Right atrium auricular region (tissue), 2 donors: Measurements from ENCODE around the gene CLCF1. TPM values are rescaled to one million over a fixed set of nuclear protein-coding genes. Genes with fewer than 3 reads are reported as not detected.
A peak's percentile ranks its signal among the peaks of the same experiment; 100 is the strongest.

ENCODE experiments used
- DNase-seq: peaks from one replicate; pipeline ENCODE4 v3.0.0-alpha.2; 2019; ENCODE audit warnings: low spot score
- H3K27ac ChIP-seq, 2 donors: fragments of 200-600 bp; sonication (generic); 1 replicate in 1 of 2; 2 replicates in 1 of 2; pipeline ENCODE4 v1.5.1; 2016 to 2019
- H3K27me3 ChIP-seq, 2 donors: fragments of 200-600 bp; sonication (generic); one replicate each; pipeline versions ENCODE4 v1.5.1 to v1.6.0; 2017 to 2019
- H3K36me3 ChIP-seq: fragments of 200-600 bp; sonication (generic); one replicate; pipeline ENCODE4 v1.5.1; 2016
- H3K4me1 ChIP-seq, 2 donors: fragments of 200-600 bp; sonication (generic); one replicate each; pipeline versions ENCODE4 v1.5.1 to v1.6.0; 2017 to 2019
- H3K4me3 ChIP-seq, 2 donors: fragments of 200-600 bp; sonication (generic); 1 replicate in 1 of 2; 2 replicates in 1 of 2; pipeline ENCODE4 v1.5.1; 2017 to 2019; ENCODE audit warnings: mild to moderate bottlenecking in 1 of 2, moderate library complexity in 1 of 2
- H3K9me3 ChIP-seq, 2 donors: fragments of 200-600 bp; sonication (generic); one replicate each; pipeline ENCODE4 v1.5.1; 2019
- CTCF ChIP-seq, 2 donors: fragments of 200-600 bp; sonication (generic); IDR thresholded peaks; one replicate each; pipeline ENCODE4 v1.5.1; 2019; ENCODE audit warnings: antibody characterized with exemption in 2 of 2
- total RNA-seq, 2 donors: library from RNA; depleted of rRNA; stranded (reverse); fragments of >200 nt; gene quantifications; one replicate each; pipeline ENCODE4 v1.1.0, GENCODE V29; 2016

CLCF1 gene
- total RNA-seq, 2 donors from 2014 or later: 2.7 to 18.0 TPM

DNA sequence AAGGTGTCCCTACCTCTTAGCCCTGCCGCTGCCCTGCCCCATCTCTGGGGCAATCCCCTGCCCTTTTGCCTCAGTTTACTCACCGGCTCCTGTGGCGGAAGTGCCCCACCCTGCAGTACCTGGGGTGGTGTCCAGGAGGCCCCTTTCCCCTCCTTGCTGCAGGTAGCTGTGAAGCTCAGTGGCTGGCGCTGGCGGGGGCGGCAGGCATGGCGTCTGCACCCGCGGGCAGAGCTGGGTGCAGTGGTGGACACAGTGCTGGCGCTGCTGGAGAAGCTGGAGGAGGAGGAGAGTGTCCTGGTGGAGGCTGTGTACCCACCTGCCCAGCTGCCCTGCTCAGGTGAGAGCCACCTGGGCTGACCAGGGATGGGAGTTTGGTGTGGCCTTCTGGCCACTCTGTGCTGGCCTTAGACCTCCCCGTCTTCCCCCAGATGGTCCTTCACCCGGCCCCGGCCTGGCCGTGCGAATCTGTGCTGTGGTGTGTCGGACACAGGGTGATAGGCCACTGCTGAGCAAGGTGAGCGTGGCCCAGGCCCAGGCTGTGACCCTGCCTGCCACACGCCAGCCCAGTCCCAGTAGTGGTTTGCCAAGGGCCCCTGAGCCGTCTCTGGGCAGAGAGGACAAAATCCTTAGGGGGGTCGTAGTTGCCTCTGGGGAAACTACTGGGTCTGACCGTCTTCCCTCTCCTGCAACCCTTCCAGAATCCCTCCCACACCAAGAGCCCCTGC is 46.1 kb upstream of the CLCF1 start:
- Histone ChIP-seq H3K27me3 (no peaks in the 10 kb centered on the region), H3K9me3 (no peaks in the 10 kb centered on the region), H3K4me3 (no peak overlapping the region), H3K27ac (peak overlapping the region; percentile 87 to 90), H3K4me1 (peaks cover 0 to 62% of the 10 kb centered on the region in 2 donors), H3K36me3 (no peaks in the 10 kb centered on the region)
- DNase-seq: no peak
- no peak for TF ChIP-seq CTCF (IDR thresholded peaks at IDR 0.05)

DNA sequence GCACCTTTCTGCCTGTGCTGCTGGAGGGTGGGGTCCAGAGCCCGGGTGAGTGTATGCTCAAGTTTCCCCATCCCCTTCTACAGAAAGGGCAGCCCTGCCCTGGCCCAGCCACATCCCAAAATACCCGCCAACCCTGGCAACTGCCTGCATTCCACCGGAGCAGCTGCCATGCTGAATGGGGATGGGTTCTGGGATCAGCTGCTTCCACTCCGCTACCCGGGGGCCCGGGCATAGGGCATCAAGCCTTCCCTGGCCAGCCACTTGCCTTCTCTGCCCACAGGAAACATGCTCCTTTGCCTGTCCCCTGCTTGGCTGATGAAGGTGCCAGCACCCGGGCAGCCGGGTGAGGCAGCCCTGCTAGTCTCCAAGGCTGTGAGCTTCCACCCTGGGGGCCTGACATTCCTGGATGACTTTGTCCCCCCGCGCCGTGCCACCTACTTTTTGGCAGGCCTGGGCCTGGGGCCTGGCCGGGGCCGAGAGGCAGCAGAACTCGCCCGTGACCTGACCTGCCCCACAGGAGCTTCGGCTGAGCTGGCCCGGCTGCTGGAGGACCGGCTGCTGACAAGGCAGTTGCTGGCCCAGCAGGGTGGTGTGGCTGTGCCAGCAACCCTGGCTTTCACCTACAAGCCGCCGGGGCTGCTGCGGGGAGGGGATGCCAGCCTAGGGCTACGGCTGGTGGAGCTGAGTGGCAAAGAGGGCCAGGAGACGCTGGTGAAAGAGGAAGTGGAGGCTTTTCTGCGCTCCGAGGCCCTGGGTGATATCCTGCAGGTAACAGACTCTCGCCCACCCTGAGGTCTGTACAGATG is 45.3 kb upstream of the CLCF1 start:
- H3K4me3 ChIP-seq: no peak overlapping the region

DNA sequence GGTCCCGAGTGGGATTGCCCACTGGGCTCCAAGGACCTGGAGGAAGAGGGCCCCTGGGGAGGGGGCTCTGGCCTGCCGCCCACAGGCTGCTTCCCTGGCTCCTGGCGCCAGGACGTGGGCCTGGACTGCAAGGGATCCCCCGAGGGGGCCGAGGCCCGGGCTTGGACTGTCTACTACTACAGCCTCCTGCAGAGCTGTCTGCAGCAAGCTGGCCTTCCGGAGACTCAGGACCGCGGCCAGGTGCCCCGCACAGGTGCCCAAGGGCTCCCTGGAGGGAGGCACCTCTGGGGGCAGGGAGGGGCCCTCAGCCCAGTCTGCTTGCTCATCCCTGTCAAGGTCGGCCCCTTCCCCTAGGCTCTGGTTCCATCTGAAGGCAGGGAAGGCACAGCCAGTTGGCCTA is 44.0 kb upstream of the CLCF1 start:
- Histone ChIP-seq H3K4me1 (peaks cover 0 to 62% of the 10 kb centered on the region in 2 donors), H3K9me3 (no peaks in the 10 kb centered on the region), H3K36me3 (no peaks in the 10 kb centered on the region), H3K27ac (peak overlapping the region; percentile 87 to 90), H3K4me3 (no peak overlapping the region), H3K27me3 (no peaks in the 10 kb centered on the region)
- TF ChIP-seq CTCF (IDR thresholded peaks at IDR 0.05): no peak
- DNase-seq: no peak

More for the DNA sequence above, 45.3 kb upstream of the CLCF1 start:
- Histone ChIP-seq H3K36me3 (no peaks in the 10 kb centered on the region), H3K4me1 (peaks cover 0 to 62% of the 10 kb centered on the region in 2 donors), H3K27me3 (no peaks in the 10 kb centered on the region), H3K27ac (peak overlapping the region; percentile 87 to 90), H3K9me3 (no peaks in the 10 kb centered on the region)
- no peak for TF ChIP-seq CTCF (IDR thresholded peaks at IDR 0.05)
- no peak for DNase-seq

DNA sequence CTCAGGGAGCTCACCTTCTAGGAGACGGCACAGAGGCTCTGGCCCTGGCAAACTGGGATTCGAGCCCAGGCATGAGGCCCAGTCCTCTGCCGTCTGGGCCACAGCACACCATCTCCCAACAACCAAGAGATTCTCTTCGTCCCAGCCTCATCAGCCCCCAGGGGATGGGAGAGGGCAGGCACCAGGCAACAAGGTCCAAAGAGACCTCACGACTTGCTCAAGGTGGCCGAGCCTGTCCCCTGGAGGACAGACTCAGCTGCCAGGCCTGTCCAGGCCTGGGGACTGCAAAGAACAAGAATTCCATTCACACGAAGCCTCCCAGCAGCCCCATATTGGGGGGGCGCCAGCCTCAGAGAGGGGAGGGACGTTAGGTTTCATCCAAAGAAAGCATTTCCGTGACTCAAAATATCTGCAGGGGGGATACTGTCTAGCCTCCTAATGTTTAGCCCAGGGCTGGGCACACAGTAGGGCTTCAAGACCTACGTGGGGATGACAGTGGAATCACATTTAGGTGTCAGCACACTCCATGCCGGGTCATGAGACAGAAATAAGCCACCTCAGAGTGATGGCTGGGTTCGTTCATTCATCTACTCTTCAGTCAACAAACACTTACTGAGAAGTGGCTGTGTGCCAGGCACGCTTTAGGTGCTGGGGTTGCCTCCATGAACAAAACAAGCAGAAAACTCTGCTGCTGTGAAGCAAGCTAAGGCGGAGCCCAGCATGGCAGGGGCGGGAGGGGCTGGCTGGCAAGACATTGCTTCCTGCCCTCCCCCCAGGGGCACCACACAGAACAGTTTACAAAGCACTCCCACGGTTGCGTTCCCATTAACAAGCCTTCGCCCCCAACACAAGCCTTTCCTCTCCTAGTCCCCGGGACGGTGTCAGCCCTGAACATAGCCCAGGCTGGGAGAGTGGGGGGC is 43.3 kb upstream of the CLCF1 start:
- H3K4me1 ChIP-seq: peaks cover 0 to 62% of the 10 kb centered on the region in 2 donors
- no peak for TF ChIP-seq CTCF (IDR thresholded peaks at IDR 0.05)
- peak overlapping the region; percentile 87 to 90 for H3K27ac ChIP-seq
- H3K9me3 ChIP-seq: no peaks in the 10 kb centered on the region
- peak; percentile 73 for DNase-seq
- no peaks in the 10 kb centered on the region for H3K27me3 ChIP-seq
- H3K4me3 ChIP-seq: no peak overlapping the region
- no peaks in the 10 kb centered on the region for H3K36me3 ChIP-seq

DNA sequence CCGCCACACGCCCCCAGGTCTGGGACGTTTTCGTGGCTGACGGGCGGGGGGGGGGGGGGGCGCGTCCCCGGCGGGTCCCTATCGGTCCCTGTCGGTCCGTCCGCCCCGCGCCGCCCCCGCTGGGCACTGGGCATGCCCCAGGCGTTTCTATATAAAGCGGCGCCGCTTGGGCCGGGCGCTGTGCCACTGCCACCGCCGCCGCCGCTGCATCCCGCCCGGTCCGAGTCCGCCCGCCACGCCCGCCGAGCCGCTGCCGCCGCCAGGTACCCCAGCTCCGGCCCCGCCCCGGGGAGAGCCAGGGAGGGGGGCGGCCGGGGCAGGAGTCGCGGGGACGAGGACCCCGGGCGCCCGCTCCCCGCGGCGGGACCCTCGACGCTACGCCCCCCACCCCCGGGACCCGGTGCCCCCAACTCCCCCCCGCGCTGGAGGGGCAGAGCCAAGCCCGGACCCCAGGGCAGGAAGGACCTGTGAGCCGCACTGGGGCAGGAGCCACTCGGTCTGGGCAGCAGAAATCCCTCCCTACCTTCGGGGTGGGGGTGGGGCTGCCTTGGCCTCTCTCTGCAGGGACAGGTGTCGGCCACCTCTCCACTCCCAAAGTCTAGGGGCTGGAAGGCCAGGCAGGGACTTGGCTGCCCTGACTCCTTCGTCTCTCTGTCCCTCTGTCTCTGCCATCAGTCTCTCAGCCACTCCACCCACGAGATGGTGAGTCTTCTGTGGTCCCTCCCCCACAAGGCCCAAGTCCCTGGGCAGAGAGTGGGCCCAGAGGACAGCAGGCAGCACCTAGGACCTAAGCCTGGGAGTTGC is 42.3 kb upstream of the CLCF1 start, which contains the start of gene CARNS1:
TSS of gene CARNS1 (plus strand) at position 178 of the 804 bp plus-strand sequence. CDS start at position 700, 522 bp downstream.
- DNase-seq: no peak
- H3K36me3 ChIP-seq: no peaks in the 10 kb centered on the region
- no peaks in the 10 kb centered on the region for H3K27me3 ChIP-seq
- H3K27ac ChIP-seq: peak within 1 kb of the TSS; percentile 76 to 87
- peaks cover 0 to 58% of the 10 kb centered on the region in 2 donors for H3K4me1 ChIP-seq
- peak within 1 kb of the TSS; percentile 33 to 42 for H3K4me3 ChIP-seq
- H3K9me3 ChIP-seq: no peaks in the 10 kb centered on the region
- no peak for TF ChIP-seq CTCF (IDR thresholded peaks at IDR 0.05)
